Measurements from ENCODE around the gene TSPAN17.

TSPAN17 gene

GRCh38 chr5:176704355-176704754 is 57.1 kb downstream of the TSPAN17 start:
- DNase-seq (ENCODE audit: low read depth), result no peak
- no peak overlapping the region for H3K4me3 ChIP-seq (ENCODE audit: low read depth, low read length)
- in situ Hi-C loops (cut with HindIII; ENCODE audit: low sequenced_read_pairs), result no loop called here
- TF ChIP-seq, protein P1, sequence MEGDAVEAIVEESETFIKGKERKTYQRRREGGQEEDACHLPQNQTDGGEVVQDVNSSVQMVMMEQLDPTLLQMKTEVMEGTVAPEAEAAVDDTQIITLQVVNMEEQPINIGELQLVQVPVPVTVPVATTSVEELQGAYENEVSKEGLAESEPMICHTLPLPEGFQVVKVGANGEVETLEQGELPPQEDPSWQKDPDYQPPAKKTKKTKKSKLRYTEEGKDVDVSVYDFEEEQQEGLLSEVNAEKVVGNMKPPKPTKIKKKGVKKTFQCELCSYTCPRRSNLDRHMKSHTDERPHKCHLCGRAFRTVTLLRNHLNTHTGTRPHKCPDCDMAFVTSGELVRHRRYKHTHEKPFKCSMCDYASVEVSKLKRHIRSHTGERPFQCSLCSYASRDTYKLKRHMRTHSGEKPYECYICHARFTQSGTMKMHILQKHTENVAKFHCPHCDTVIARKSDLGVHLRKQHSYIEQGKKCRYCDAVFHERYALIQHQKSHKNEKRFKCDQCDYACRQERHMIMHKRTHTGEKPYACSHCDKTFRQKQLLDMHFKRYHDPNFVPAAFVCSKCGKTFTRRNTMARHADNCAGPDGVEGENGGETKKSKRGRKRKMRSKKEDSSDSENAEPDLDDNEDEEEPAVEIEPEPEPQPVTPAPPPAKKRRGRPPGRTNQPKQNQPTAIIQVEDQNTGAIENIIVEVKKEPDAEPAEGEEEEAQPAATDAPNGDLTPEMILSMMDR (IDR thresholded peaks at IDR 0.05; ENCODE audit: low read depth, low read length, missing control alignments), result no peak

DNA sequence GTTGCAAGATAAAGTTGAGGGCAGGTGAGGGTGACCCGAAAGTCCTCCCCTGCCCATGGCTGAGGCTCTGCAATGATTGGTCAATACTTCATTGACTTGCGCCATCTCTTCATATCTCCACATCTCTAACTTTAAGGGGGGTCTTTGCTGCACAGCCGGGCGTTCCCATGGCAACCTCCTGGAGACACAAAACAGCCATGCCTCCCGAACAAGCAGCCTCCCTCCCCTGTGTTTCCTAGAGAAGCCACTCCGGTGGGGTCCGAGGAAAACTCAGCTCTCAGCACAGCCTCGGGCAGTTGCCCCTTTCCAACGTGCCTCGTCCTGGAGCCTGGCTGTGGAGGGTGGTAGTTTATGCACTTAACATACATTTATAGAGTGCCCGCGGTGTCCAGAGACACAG is 57.5 kb downstream of the TSPAN17 start:
- DNase-seq (ENCODE audit: low read depth), result no peak
- H3K4me3 ChIP-seq (ENCODE audit: low read depth, low read length), result no peak overlapping the region
- TF ChIP-seq, protein P1 (IDR thresholded peaks at IDR 0.05; ENCODE audit: low read depth, low read length, missing control alignments), result no peak
- in situ Hi-C loops (cut with HindIII; ENCODE audit: low sequenced_read_pairs), result no loop called here

All from astrocyte of the cerebellum (primary cell).